Astrocyte (in vitro differentiated cells and primary cell): Measurements from ENCODE around the gene PHLDA2. TPM values are rescaled to one million over a fixed set of nuclear protein-coding genes. Genes with fewer than 3 reads are reported as not detected.
A peak's percentile ranks its signal among the peaks of the same experiment; 100 is the strongest.

Source experiments
- DNase-seq: peaks from one replicate; pipeline ENCODE4 v3.0.0-alpha.2; 2010; ENCODE audit warnings: low read depth
- FAIRE-seq: peaks from 2 replicates; lab custom pipeline; 2011; peaks lifted over from hg19 to GRCh38; lab: Jason Lieb, UNC
- H2AFZ ChIP-seq: 2 replicates; pipeline ENCODE4 v1.6.0; 2012; ENCODE audit warnings: low read depth, low read length, inconsistent platforms
- H3K27ac ChIP-seq: 2 replicates; pipeline ENCODE4 v1.5.1; 2011; ENCODE audit warnings: low read depth, low read length, inconsistent platforms
- H3K27me3 ChIP-seq: 2 replicates; pipeline ENCODE4 v1.6.0; 2011; ENCODE audit warnings: low read length, inconsistent platforms; ENCODE audit not compliant: insufficient read depth
- H3K36me3 ChIP-seq: 2 replicates; pipeline ENCODE4 v1.5.1; 2011; ENCODE audit warnings: low read length, inconsistent platforms; ENCODE audit not compliant: insufficient read depth
- H3K4me1 ChIP-seq: 2 replicates; pipeline ENCODE4 v1.5.1; 2011; ENCODE audit warnings: low read length, inconsistent platforms; ENCODE audit not compliant: insufficient read depth
- H3K4me2 ChIP-seq: 2 replicates; pipeline ENCODE4 v1.6.0; 2012; ENCODE audit warnings: low read length, inconsistent platforms
- H3K4me3 ChIP-seq: 2 replicates; pipeline ENCODE4 v1.5.1; 2011; ENCODE audit warnings: low read depth, mild to moderate bottlenecking, low read length, inconsistent platforms; ENCODE audit not compliant: insufficient read depth
- H3K79me2 ChIP-seq: 2 replicates; pipeline ENCODE4 v1.6.0; 2012; ENCODE audit warnings: mild to moderate bottlenecking, low read length, inconsistent platforms; ENCODE audit not compliant: insufficient read depth
- H3K9ac ChIP-seq: 2 replicates; pipeline ENCODE4 v1.6.0; 2012; ENCODE audit warnings: mild to moderate bottlenecking, low read length, inconsistent platforms
- H3K9me3 ChIP-seq: 2 replicates; pipeline ENCODE4 v1.5.1; 2012; ENCODE audit warnings: low read depth, mild to moderate bottlenecking, low read length, inconsistent platforms; ENCODE audit not compliant: insufficient read depth
- H4K20me1 ChIP-seq: 2 replicates; pipeline ENCODE4 v1.6.0; 2012; ENCODE audit warnings: low read length, inconsistent platforms; ENCODE audit not compliant: insufficient read depth
- H3K27ac Mint-ChIP-seq: one replicate; pipeline ENCODE4 v1.8.0; 2021; ENCODE audit warnings: mild to moderate bottlenecking, mixed read lengths; ENCODE audit not compliant: unreplicated experiment
- H3K27me3 Mint-ChIP-seq: one replicate; pipeline ENCODE4 v1.8.0; 2021; ENCODE audit warnings: low read depth, mixed read lengths; ENCODE audit not compliant: unreplicated experiment
- H3K36me3 Mint-ChIP-seq: one replicate; pipeline ENCODE4 v1.8.0; 2021; ENCODE audit warnings: low read depth, mixed read lengths; ENCODE audit not compliant: unreplicated experiment
- H3K4me1 Mint-ChIP-seq: one replicate; pipeline ENCODE4 v1.8.0; 2021; ENCODE audit warnings: low read depth, mixed read lengths; ENCODE audit not compliant: unreplicated experiment
- H3K4me3 Mint-ChIP-seq: one replicate; pipeline ENCODE4 v1.8.0; 2021; ENCODE audit warnings: mild to moderate bottlenecking, moderate library complexity, mixed read lengths; ENCODE audit not compliant: unreplicated experiment
- H3K9me3 Mint-ChIP-seq: one replicate; pipeline ENCODE4 v1.8.0; 2021; ENCODE audit warnings: mild to moderate bottlenecking, mixed read lengths; ENCODE audit not compliant: unreplicated experiment
- CTCF ChIP-seq: IDR thresholded peaks from 2 replicates; pipeline ENCODE4 v1.5.1; 2011; ENCODE audit warnings: low read depth, mild to moderate bottlenecking, inconsistent platforms, low read length, moderate library complexity; ENCODE audit not compliant: insufficient read depth
- EZH2 ChIP-seq: IDR thresholded peaks from 2 replicates; pipeline ENCODE4 v1.6.1; 2012; ENCODE audit warnings: mild to moderate bottlenecking, low read length, inconsistent platforms; ENCODE audit not compliant: insufficient read depth
- total RNA-seq: library from RNA; stranded (reverse); gene quantifications from 2 replicates; pipeline ENCODE4 v1.2.1, GENCODE V29; 2021

Gene PHLDA2
- total RNA-seq, 1 donor from 2014 or later: 78.8 TPM

- no peak for FAIRE-seq
These were observed 47.3 kb upstream of the PHLDA2 start for GRCh38 chr11:2976294-2977063.

DNA sequence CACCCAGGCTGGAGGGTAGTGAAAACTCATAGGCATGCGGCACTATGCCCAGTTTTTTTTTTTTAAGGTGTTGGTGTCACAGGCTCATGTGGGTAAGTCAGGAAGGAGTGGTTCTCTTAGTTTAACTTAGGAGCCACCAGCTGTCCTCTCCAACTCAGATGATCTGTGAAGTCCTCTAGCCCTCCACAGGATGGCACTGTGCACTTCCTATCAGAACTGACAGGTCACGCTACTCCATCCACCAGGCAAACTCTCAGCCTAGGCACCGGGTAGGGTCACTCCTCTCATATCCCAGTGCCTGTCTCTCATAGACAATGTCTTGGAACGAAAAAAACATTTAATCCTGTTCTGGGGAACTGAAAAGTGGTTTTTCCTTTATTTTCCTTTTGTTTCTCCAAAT lies 46.4 kb upstream of the PHLDA2 start:
- Histone ChIP-seq H3K4me3 (no peak overlapping the region), H3K9ac (no peak overlapping the region), H2AFZ (no peak overlapping the region), H3K4me1 (no peaks in the 10 kb centered on the region), H3K79me2 (peaks cover 81% of the 10 kb centered on the region), H3K4me2 (no peak overlapping the region), H3K36me3 (peaks cover 75% of the 10 kb centered on the region), H3K9me3 (no peaks in the 10 kb centered on the region), H3K27ac (no peak overlapping the region), H3K27me3 (no peaks in the 10 kb centered on the region), H4K20me1 (peaks cover 73% of the 10 kb centered on the region)
- no peak for FAIRE-seq
- H3K27me3 Mint-ChIP-seq: no peaks in the 10 kb centered on the region
- no peak overlapping the region for H3K27ac Mint-ChIP-seq
- H3K4me1 Mint-ChIP-seq: peaks cover 5% of the 10 kb centered on the region
- TF ChIP-seq EZH2 (no peak), CTCF (peak; percentile 44)
- no peak for DNase-seq
- no peaks in the 10 kb centered on the region for H3K9me3 Mint-ChIP-seq
- no peak overlapping the region for H3K4me3 Mint-ChIP-seq
- H3K36me3 Mint-ChIP-seq: peaks cover 20% of the 10 kb centered on the region

More at GRCh38 chr11:2976294-2977063, 47.3 kb upstream of the PHLDA2 start:
- Histone ChIP-seq H3K9me3 (no peaks in the 10 kb centered on the region), H2AFZ (no peak overlapping the region), H3K9ac (no peak overlapping the region), H3K36me3 (peaks cover 67% of the 10 kb centered on the region), H3K4me1 (no peaks in the 10 kb centered on the region), H3K27me3 (no peaks in the 10 kb centered on the region), H3K79me2 (peaks cover 85% of the 10 kb centered on the region), H3K4me3 (no peak overlapping the region), H4K20me1 (peaks cover 75% of the 10 kb centered on the region), H3K4me2 (no peak overlapping the region), H3K27ac (no peak overlapping the region)
- Mint-ChIP-seq H3K27ac (no peak overlapping the region), H3K4me3 (no peak overlapping the region), H3K4me1 (peaks cover 5% of the 10 kb centered on the region), H3K27me3 (no peaks in the 10 kb centered on the region), H3K36me3 (peaks cover 20% of the 10 kb centered on the region), H3K9me3 (no peaks in the 10 kb centered on the region)
- no peak for DNase-seq
- TF ChIP-seq EZH2 (no peak), CTCF (no peak)

- Histone ChIP-seq H3K27me3 (no peaks in the 10 kb centered on the region), H3K4me1 (no peaks in the 10 kb centered on the region), H3K4me2 (no peak overlapping the region), H3K27ac (no peak overlapping the region), H3K4me3 (no peak overlapping the region), H3K36me3 (peaks cover 89% of the 10 kb centered on the region), H2AFZ (no peak overlapping the region), H3K9me3 (no peaks in the 10 kb centered on the region), H3K79me2 (peaks cover 79% of the 10 kb centered on the region), H4K20me1 (peaks cover 79% of the 10 kb centered on the region), H3K9ac (no peak overlapping the region)
- no peak for FAIRE-seq
- Mint-ChIP-seq H3K4me1 (peaks cover 5% of the 10 kb centered on the region), H3K27ac (peak overlapping the region; percentile 15), H3K27me3 (no peaks in the 10 kb centered on the region), H3K36me3 (peaks cover 26% of the 10 kb centered on the region), H3K4me3 (no peak overlapping the region), H3K9me3 (no peaks in the 10 kb centered on the region)
- DNase-seq: no peak
- TF ChIP-seq CTCF (no peak), EZH2 (no peak)
These were observed 45.1 kb upstream of the PHLDA2 start for GRCh38 chr11:2974272-2974671.
